Caki2 (cell line): ENCODE results near the gene TMEM178A. TPM values are rescaled to one million over a fixed set of nuclear protein-coding genes. Genes with fewer than 3 reads are reported as not detected.
A peak's percentile ranks its signal among the peaks of the same experiment; 100 is the strongest.
"Not testable (repeated sequence)": the region's sequence is repeated elsewhere in the genome, so short reads cannot be mapped to it uniquely, and the experiment has no call there.

ENCODE experiments used
- DNase-seq: peaks from one replicate; pipeline ENCODE4 v3.0.0-alpha.2; 2015; ENCODE audit warnings: low read depth
- in situ Hi-C: cut with HindIII; loops from 2 replicates; pipeline ENCODE4 v1.10.0; 2016; ENCODE audit warnings: low sequenced_read_pairs, low pct_unique_long_range_greater_than_20kb, mixed read lengths
- total RNA-seq: library from RNA; depleted of rRNA; stranded (reverse); fragments of >200 nt; shearing (Covaris generic); gene quantifications from 2 replicates; pipeline ENCODE4 v1.2.3, GENCODE V29; 2014; ENCODE audit warnings: low replicate concordance

Gene TMEM178A
- total RNA-seq, 1 experiment from 2014 or later: 0.24 TPM

DNA sequence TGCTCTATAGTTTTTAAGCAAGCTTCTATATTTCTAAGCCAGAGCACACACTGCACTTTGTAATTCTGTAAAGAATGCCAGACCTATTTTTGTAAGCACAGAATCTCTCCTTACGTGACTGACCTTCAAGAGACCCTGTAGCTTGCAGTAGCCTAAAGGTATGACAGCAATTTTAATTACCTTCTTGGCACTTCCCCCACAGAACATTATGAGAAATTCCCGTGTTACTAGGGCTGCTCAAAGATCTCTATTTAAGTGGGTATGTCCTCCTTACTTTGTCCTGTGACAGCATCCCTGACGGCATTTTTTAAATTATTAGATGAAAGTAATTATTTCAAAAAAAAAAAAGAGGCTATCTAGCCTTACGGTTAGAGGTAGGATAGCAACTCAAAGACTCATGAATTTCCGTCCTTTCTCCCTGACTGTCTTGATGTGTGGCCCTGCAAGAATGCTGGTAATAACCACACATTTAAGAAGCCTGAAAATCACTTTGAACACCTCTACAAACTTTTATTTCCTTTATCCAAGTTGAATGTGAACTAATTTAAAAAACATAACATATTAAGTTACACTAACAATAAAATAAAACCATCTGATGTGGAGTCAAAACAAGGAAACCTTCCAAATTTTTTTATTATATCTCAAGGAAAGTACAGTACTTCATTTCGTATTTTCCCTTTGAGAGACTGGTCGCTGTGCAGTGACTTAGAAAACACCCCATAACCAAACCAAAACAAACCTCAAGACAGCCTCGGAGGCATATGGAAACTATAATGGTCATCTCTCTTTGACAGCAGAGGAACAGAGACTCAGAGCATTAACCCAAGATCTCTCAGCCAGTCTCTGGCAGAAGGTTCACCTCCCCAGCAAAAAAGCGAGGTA, 58.5 kb downstream of the TMEM178A start:
- DNase-seq: no peak
- in situ Hi-C loops: no loop called here

DNA sequence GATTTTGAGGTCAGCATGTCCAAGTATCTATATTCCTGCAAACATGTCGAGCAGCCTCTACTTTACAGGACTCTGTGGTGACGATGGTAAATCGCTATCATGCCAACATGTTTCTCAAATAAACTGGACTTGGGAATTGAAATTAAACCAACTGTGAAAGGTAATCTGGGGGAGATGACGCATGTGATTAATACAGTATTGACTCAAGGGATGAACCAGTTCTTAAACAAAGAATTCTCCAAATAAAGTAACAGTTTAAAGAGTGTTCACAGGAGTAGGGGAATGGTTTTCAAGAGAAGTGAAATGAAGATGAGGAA, 59.1 kb downstream of the TMEM178A start:
- no peak for DNase-seq
- in situ Hi-C loops: no loop called here

GRCh38 chr2:39725401-39725800, 59.7 kb downstream of the TMEM178A start:
- DNase-seq: no peak
- in situ Hi-C loops: no loop called here

DNA sequence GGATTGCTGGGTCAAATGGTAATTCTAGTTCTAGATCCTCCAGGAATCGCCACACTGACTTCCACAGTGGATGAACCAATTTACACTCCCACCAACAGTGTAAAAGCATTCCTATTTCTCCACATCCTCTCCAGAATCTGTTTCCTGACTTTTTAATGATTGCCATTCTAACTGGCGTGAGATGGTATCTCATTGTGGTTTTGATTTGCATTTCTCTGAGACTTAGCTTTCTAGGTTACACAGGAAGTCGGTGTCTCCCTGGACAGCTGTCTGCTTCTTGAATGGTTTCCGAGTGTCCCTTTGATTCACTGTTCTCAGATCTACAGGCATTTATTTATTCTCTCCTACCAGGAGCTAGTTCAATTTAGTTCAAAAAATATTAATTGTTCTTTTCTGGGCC, 62.4 kb downstream of the TMEM178A start:
- DNase-seq, in situ Hi-C loops: not testable (repeated sequence)

- in situ Hi-C loops: no loop called here
- DNase-seq: no peak
Observed at GRCh38 chr2:39728941-39729351, 63.2 kb downstream of the TMEM178A start.

GRCh38 chr2:39730276-39730675, 64.6 kb downstream of the TMEM178A start:
- in situ Hi-C loops: no loop called here
- DNase-seq: no peak

DNA sequence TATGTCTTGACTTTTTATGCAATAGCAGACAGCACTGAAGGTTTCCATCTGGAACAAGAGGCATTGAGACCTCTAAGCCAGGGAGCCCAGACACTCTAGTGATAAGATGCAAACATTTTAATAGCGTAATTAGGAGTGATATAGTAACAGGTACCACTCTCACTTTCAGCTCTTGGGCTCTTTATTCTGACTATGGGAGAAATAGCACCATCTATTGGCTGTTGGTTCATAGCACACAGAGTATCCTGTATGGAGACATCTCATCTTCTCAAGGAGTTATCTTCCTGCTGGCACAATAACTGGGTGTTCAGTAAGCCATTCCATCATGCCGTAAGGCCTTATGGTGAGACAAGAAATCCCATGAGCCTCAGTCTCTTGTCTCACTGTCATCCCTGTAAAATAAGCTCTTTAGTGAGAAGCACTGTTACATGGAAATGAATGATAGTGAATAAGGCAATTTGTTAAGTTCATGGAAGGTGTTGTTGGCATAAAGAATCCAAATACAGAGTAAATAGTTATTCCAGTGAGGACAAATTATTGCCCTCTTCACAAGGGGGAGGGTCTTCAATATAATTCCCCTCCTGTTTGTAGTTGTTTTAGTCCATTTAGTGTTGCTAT, 65.1 kb downstream of the TMEM178A start:
- in situ Hi-C loops: no loop called here
- DNase-seq: peak; percentile 22

- in situ Hi-C loops: no loop called here
- no peak for DNase-seq
Observed at GRCh38 chr2:39731546-39731945, 65.8 kb downstream of the TMEM178A start.

- peak; percentile 41 for DNase-seq
- in situ Hi-C loops: no loop called here
Observed at GRCh38 chr2:39732482-39732881, 66.8 kb downstream of the TMEM178A start.

DNA sequence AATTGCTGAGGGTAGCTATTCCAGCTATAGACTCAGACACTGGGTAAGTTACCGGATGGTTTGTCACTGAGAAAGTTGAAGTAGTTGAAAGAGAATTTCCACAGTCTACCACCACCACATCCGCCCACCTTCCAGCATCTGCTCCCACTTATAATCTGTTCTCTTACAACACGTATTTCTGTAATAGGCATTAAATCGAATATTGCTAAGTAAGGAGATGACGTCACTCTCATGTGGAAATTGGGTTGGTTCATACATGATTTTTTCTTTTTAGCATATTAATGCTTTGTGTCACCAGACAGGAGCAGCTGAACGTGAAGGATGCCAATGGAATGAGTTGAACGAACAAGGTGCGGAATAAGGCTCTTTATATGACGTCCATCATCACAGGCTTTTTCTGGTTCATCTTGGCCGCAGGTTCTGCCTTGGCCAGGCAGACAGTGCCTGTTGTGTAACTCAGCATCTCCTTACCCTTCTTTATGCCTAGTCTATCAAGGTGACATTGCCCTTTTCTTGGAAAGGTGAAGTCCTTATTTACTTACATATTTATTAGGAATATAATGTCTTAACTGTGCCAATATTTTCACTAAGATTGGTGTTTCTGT, 67.5 kb downstream of the TMEM178A start:
- in situ Hi-C loops: no loop called here
- DNase-seq: no peak

GRCh38 chr2:39734445-39734844, 68.7 kb downstream of the TMEM178A start:
- DNase-seq: no peak
- in situ Hi-C loops: no loop called here

DNA sequence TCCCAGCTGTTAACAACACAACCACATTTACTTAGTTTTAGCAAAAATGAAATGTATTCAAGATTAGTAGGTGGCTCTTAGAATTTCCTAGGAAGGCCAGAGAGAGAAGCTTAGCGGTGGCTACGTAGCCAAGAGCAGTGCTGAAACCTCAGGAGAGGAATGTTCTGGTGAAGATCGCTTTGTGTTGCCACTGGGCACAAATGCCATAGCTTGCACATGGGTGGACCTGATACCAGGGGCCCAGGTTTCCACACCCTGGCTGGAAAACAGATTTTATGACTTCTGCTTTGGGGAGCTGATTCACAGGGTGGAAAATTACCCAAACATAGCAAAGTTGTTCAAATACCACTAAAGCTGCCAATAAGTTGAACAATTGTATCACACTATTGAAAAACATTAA, 69.9 kb downstream of the TMEM178A start:
- in situ Hi-C loops: no loop called here

GRCh38 chr2:39736640-39737039, 70.9 kb downstream of the TMEM178A start:
- in situ Hi-C loops: no loop called here
- no peak for DNase-seq

More for the DNA sequence above, 69.9 kb downstream of the TMEM178A start:
- no peak for DNase-seq

GRCh38 chr2:39737661-39738060, 71.9 kb downstream of the TMEM178A start:
- no peak for DNase-seq
- in situ Hi-C loops: no loop called here

DNA sequence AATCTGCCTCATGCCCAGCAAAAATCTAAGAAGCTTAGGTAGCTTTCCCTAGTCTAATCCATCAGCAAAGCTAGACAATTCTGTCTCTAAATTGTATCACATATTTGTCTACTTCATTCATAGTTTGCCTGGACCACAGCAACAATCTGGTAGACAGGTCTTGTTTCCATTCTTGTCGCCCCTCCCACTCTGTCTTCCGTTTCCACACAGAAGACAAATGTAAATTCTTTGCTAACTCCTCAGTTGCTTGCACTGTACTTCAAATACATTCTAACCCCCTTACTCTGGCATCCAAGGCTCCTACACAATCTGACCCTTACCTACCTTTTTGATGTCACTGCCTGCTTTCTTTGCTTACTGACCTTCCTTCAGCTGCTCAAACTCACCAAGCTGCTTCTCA, 73.2 kb downstream of the TMEM178A start:
- no peak for DNase-seq
- in situ Hi-C loops: no loop called here

- no peak for DNase-seq
- in situ Hi-C loops: no loop called here
Observed at GRCh38 chr2:39739386-39739785, 73.7 kb downstream of the TMEM178A start.

DNA sequence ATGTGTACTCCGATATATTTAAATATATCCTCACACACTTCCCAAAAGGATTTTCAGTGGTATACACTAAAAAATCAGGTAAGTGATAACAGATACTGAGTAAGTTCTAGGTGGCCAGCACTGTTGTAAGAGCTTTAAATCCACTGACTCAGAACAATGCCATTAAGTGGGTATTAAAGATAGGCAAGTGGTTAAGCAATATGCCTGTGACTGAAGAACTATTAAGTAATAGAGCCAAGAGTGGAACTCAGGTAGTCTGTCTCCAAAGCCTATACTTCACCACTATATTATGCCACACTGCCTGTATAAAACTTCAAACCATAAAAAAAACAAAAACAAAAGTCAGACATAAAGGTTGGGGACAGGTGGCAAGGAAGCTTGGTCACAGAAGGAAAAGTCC, 76.2 kb downstream of the TMEM178A start:
- DNase-seq: no peak
- in situ Hi-C loops: no loop called here

DNA sequence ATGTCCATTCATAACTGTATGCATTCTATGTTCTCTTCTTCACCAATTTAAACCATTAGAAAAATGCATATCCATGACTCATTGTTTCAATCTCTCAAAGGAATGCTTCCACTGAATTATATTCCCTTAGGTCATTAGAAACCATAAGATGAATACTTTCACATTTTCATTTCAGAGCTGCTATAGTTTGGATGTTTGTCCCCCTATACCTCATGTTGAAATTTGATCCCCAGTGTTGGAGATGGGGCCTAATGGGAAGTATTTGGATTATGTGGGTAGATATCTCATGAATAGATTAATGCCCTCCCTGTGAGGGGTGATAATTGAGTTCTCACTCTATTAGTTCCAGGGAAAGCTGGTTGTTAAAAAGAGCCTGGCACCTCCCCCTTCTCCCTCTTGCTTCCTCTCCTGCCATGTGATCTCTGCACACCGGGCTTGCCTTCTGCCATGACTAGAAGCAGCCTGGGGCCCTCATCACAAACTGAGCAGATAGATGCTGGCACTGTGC, 77.6 kb downstream of the TMEM178A start:
- in situ Hi-C loops: no loop called here
- DNase-seq: no peak

DNA sequence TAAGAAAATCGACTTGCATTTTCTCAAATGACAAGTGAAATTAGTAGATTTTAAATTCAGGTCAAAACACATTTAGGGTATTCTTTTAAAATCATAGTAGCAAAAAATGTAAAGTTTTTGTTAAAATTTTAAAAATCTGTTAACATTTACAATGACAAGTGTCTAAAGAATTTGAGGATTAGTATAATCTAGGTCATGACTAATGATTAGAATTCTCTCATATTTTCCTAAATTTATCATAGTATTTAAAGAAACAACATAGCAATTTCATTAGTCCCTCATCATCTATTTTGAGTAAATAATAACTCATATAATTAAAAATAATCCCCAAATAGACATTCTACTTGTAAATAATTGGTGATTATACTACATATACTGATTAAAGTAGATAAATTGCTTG, 89.7 kb downstream of the TMEM178A start:
- no peak for DNase-seq
- in situ Hi-C loops: no loop called here
